Measurements from ENCODE around the gene HELT.

The HELT gene

DNA sequence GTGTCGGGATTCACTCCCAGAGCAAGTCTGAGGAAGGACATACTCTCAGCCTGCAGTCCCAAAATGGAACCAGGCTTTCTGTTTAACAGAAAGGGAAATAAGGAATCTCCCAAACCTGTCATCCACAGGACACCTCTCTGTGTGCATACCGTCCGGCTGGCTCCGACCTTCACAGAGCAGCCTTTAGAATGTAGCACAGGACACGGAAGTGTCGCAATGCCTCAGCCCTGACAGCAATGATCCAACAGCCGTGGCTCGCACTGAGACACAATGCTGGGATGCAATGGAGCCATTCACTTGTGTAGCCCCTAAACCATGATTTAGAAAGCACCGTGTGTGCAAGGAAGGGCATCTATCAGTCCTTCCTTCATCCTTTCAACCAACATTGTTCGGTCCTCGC, 15.5 kb upstream of the HELT start:
- in situ Hi-C loops (cut with HindIII; ENCODE audit: low sequenced_read_pairs) = no loop called here

- in situ Hi-C loops (cut with HindIII; ENCODE audit: low sequenced_read_pairs) = no loop called here
These were observed 14.5 kb upstream of the HELT start for GRCh38 chr4:185003596-185004351.

DNA sequence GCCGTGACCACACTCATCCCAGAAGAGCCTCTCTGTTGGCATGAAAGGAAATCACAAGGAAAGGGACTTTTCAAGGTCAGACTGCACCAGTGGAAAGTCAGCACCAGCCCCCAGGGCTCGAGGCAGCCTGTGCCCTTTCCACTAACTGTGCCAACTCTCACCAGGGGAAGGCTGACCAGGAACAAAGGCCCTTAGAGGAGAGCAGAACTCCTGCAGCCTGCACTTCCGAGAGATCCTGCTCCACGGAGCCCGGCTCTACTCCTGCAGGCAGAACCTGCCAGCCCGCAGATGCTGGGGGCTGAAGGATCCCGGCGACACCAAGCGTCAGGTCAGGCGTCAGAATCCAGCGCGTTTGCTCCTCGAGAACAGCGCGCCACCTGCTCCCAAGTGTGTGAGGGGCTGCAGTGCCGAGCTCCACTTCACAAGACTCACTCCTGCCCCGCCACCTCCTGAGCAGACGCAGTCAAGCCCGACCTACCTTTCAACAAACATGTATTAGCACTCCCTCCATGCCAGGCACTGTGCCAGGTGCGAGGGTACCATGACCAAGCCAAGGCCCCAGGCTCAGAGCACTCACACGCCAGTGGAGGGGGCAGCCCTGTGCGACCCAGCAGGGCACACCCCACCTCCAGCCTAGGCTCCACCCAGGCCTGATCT, 13.6 kb upstream of the HELT start:
- in situ Hi-C loops (cut with HindIII; ENCODE audit: low sequenced_read_pairs) = no loop called here

DNA sequence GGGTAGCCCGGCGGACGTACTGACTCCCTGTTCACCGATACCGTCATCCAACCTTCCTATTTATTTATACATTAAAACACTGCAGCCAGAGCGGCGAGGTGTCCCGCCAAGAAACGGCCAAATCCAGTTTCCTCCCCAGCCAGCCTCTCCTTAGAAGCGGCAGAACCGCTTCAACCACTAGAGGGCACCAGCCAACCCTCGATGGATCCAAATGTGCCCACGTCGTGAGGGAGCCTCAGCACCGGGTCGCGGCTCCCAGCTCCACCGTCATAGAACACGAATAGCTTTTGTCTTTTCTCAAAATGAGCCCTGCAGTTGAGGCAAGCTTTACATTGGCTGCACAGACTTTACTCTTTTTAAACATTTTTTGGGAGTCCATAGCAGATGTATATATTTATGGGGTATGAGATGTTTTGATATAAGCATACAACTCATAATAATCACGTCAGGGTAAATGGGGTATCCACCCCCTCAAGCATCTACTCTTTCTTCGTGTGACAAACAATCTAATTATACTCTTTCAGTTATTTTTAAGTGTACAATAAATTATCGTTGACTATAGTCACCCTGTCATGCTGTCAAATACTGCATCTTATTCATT, 13.0 kb upstream of the HELT start:
- in situ Hi-C loops (cut with HindIII; ENCODE audit: low sequenced_read_pairs) = no loop called here

GRCh38 chr4:185011408-185011807, 6.9 kb upstream of the HELT start:
- in situ Hi-C loops (cut with HindIII; ENCODE audit: low sequenced_read_pairs) = no loop called here

DNA sequence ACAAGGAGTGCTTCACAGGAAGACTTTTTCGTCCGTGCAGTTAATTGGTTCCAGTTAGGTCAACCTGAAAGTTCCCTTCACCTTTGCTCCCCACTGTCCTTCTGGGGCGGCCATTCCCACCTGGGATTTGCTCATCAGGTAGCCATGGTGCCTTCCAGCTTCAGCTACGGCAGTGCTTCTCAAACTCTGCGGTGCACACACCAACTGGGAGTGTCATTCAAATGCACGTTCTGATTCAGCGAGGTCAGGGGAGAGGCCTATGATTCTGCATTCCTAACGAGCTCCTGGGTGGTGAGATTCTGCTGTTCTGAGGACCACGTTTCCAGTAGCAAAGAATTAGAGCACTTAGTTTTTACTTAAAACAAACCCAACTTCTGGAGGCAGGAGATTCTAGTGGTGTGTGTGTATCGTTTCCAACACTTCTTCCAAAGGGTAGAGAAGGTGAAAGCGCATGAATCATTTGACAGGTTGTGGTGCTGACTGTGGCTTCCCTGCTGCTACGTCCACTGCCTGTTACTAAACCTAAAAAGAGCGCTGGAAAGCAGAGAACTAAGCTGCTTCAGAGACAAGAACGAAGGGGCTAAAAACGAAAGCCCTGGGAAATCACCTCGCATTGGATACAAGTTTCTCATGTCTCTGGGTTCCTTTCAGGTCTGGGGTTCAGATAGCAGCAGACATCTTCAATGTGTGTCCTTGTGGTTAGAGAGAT, 4.7 kb upstream of the HELT start:
- in situ Hi-C loops (cut with HindIII; ENCODE audit: low sequenced_read_pairs) = no loop called here

DNA sequence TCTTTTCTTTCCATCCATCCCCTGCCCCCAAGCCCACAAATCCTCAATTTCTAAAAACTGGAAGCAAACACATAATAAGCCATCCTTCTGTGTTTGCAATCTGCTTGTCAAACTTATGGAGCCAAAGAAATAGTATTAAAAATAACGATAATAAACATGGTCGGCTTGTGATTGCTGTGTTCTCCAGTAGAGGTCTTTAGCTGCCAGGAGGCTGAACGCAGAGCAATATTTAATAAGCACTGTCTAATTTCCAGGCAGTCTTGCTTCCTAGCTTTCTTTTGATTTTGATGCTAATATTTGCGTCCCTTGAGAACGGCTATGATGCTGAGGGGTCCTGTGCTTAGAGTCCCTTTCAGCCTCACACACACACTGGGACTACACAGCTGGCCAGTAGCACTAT, 3.2 kb upstream of the HELT start:
- in situ Hi-C loops (cut with HindIII; ENCODE audit: low sequenced_read_pairs) = no loop called here

- in situ Hi-C loops (cut with HindIII; ENCODE audit: low sequenced_read_pairs) = no loop called here
These were observed 2.0 kb upstream of the HELT start for GRCh38 chr4:185016101-185016940.

DNA sequence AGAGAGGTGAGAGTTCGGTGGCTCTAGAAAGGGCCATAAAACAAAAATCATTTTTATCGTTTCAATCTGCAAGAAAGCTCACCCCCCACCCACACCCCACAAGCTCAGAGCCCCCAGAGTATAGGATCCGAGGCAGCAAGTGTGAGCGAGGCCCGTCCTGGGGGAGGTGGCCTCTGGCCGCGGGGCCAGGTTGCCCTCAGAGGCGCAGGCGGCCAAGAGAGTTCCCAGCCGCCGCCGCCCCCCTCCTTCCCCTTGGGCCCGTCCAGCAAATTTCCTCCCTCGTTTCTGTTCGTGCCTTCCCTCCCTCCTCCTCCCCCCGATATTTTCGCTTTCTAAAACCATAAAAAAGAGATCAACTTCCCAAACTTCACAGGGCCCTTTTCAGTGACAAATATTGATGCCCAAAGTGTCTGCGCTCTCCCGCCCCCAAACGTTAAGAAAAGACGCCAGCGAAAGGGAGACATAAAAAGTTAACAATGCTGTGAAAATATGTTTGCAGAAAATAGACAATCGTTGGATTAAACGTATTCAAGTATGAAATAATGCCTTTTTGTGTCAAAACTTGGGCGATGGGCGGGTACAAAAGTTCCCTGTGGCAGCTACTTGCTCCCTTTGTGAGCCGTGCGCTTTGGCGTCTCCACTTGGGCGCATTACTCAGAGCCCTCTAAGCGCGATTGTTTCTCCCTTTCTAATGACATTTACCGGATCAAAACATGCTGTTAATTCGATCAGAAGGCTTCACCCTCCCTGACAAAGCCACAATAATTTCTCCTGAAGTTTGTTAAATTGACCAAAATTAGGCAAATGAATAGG, 1.1 kb upstream of the HELT start:
- in situ Hi-C loops (cut with HindIII; ENCODE audit: low sequenced_read_pairs) = no loop called here

- in situ Hi-C loops (cut with HindIII; ENCODE audit: low sequenced_read_pairs) = no loop called here
These were observed 655 bp downstream of the HELT start for GRCh38 chr4:185018834-185019455.

DNA sequence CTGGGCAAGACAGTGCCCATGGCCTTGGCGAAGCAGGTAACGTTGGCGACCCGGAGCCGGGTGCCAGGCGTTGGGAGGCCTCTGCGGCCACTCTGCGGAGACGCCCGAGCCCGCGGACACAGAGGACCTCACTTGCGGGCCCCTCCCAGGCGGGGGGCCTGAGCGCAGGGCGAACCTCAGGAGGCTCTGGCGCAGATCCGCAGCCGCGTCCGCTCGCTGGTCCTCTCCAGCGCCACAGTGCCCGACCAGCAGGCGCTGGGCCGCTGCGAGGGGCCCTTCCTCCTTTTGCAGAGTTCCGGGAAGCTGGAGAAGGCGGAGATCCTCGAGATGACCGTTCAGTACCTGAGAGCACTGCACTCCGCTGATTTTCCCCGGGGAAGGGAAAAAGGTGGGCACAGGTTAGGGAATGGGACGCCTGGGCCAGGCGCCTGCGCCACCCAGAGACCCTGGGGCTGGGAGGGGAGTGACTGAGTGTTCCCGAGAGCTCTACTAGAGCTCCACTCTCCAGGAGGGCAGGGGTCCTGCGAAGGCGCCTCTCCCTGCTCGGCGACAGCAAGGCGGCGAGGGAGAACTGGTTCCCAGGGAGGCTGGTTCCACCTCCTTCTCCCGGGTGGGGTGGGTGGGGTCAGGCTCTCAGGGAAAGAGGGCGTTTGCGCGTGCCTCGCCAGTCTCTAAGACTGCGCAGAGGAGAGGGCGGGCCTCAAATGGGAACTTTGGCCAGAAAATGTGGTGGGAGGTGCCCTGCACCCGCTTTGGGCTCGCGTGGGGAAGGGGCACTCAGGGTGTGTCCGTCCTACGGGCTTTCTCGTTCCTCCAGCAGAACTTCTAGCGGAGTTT, 1.4 kb downstream of the HELT start:
- in situ Hi-C loops (cut with HindIII; ENCODE audit: low sequenced_read_pairs) = no loop called here

DNA sequence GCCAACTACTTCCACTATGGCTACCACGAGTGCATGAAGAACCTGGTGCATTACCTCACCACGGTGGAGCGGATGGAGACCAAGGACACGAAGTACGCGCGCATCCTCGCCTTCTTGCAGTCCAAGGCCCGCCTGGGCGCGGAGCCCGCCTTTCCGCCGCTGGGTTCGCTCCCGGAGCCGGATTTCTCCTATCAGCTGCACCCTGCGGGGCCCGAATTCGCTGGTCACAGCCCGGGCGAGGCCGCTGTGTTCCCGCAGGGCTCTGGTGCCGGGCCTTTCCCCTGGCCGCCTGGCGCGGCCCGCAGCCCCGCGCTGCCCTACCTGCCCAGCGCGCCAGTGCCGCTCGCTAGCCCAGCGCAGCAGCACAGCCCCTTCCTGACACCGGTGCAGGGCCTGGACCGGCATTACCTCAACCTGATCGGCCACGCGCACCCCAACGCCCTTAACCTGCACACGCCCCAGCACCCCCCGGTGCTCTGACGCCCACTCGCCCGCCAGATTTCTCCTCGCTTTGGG, 2.1 kb downstream of the HELT start:
- in situ Hi-C loops (cut with HindIII; ENCODE audit: low sequenced_read_pairs) = no loop called here

DNA sequence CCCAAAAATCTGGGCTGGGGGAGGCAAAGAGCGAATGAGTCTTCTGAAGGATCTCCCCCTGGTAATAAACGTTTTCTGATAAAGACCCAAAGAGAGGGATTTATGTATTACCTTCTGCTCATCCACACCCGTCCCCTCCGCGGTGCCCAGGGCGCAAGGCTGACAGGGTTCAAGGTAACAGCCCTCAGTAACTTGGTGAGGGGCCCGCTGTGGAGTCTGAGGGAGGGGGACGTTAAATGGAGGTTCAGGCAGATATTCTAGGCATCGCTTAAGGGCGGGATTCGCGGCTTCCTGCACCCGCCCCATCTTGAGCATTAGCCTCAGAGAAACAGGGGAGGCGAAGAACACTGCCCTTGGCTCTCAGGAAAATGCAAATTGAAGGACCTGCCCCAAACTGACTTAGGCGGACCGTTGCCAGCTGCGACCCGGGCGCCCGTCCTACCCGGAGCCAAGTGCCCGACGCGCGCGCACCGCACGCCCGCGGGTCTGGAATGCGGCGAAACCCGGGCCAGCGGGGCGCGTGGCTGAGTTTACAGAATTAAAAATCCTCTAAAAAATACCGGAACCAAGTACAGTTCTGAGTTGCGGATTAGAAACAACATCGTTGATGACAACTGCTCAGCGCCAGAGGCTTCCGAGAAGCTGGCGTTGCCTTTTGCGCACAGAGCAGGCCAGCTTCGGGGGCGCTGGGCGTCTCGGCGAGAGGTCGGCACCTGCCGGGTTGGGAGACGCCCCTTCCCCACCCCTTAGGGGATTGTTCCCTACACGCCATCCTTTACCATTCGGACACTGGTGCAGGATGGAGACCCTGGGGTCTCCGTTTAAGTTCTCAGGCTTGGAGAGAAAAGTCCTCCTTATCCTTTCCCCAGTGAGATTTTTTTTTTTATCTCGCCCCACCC, 2.8 kb downstream of the HELT start:
- in situ Hi-C loops (cut with HindIII; ENCODE audit: low sequenced_read_pairs) = no loop called here

GRCh38 chr4:185023471-185023870, 5.2 kb downstream of the HELT start:
- in situ Hi-C loops (cut with HindIII; ENCODE audit: low sequenced_read_pairs) = no loop called here

DNA sequence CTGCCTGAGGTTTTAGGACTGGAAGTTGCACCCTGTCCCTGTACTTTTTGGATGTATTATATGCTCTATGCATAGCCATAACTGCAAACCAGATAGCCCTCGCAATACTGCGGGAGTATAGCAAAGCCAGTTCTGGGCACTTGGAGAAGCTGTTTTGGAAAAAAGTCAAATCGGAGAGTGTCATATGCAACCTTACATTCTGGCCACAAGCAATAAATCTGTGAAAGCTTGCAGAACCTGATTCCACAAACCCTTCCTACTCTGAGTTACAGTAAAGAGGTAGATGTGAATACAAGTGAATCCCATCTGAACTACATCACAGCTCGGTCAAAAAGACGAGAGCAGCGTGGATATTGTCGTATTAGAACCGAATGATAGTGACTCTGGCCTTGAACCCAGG, 10.3 kb downstream of the HELT start:
- in situ Hi-C loops (cut with HindIII; ENCODE audit: low sequenced_read_pairs) = loop anchor here (25.0 kb wide), 1 partner anchor 559 kb away; no protein-coding TSS in a partner anchor

DNA sequence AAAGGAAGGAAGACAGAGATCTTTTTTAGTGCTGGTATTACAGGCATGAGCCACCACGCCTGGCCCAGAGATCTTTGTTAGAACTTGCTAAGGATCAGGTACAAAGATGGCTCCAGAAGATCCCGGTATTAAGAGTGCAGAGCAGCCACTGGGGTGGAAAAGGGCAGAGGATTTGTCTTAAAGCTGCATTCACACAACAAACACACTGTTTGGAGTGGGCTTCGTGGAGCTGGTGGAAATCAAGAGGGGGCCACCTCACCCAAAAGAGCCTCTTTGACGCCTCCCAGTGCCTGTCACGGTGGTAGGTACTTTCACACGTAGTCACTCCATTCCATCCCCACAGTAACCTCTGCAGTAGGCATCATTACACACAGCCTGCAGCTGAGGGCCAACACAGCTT, 13.3 kb downstream of the HELT start:
- in situ Hi-C loops (cut with HindIII; ENCODE audit: low sequenced_read_pairs) = loop anchor here (25.0 kb wide), 1 partner anchor 556 kb away; no protein-coding TSS in a partner anchor

DNA sequence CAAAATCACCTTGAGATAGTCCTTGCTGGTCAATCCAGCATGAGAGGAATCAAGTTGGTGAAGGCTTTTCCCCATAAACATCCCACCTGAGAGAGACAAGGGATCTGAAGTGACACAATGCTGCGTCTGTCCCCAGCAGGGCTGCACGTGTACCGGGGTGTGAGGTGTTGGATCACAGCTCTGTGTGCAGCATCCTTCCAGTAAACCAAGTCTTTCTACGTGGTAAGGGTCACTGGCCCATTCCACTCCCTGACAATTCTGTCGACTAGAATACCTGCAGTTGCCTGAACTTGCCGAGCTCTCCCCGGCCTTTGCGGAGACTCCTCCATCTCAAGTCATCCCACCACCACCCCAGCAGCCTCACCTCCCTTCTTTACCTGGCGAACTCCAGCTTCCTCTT, 14.8 kb downstream of the HELT start:
- in situ Hi-C loops (cut with HindIII; ENCODE audit: low sequenced_read_pairs) = loop anchor here (25.0 kb wide), 1 partner anchor 554 kb away; no protein-coding TSS in a partner anchor
